HG02759 (cell line): ENCODE results near the gene CFAP65.
A peak's percentile ranks its signal among the peaks of the same experiment; 100 is the strongest.

ENCODE experiments used
- ATAC-seq: cut with Tn5 transposase; IDR thresholded peaks from one replicate; pipeline ENCODE4 v1.9.1; 2021; ENCODE audit warnings: mild to moderate bottlenecking, moderate library complexity; ENCODE audit not compliant: unreplicated experiment

CFAP65 gene

GRCh38 chr2:219060821-219061791 lies 19.8 kb upstream of the CFAP65 start, which contains the start of gene IHH:
TSS of gene IHH (minus strand) at chr2:219060921. CDS start at chr2:219060467, 454 bp downstream.
- ATAC-seq = no peak

- ATAC-seq = no peak
Observed at GRCh38 chr2:219059725-219060682, 18.7 kb upstream of the CFAP65 start.

- ATAC-seq = no peak
Observed at GRCh38 chr2:219059375-219059724, 18.0 kb upstream of the CFAP65 start.

- ATAC-seq = no peak
Observed at GRCh38 chr2:219058541-219059374, 17.4 kb upstream of the CFAP65 start.

- peak; percentile 96 for ATAC-seq
Observed at GRCh38 chr2:219057709-219058540, 16.6 kb upstream of the CFAP65 start.

GRCh38 chr2:219056896-219057708 lies 15.8 kb upstream of the CFAP65 start:
- no peak for ATAC-seq

GRCh38 chr2:219056176-219056895 lies 15.0 kb upstream of the CFAP65 start:
- ATAC-seq = no peak

- no peak for ATAC-seq
Observed at GRCh38 chr2:219054956-219055903, 13.9 kb upstream of the CFAP65 start.

- no peak for ATAC-seq
Observed at GRCh38 chr2:219049282-219049681, 8.0 kb upstream of the CFAP65 start.

GRCh38 chr2:219045937-219046550 lies 4.7 kb upstream of the CFAP65 start:
- ATAC-seq = no peak

- ATAC-seq = no peak
Observed at GRCh38 chr2:219042750-219043149, 1.4 kb upstream of the CFAP65 start.

- no peak for ATAC-seq
Observed at GRCh38 chr2:219042157-219042556, 841 bp upstream of the CFAP65 start.

- ATAC-seq = no peak
Observed at GRCh38 chr2:219038600-219038999, 2.7 kb downstream of the CFAP65 start.

GRCh38 chr2:219037783-219038499 lies 3.4 kb downstream of the CFAP65 start:
- ATAC-seq = no peak

- no peak for ATAC-seq
Observed at GRCh38 chr2:219035942-219036341, 5.4 kb downstream of the CFAP65 start.

- no peak for ATAC-seq
Observed at GRCh38 chr2:219034823-219035222, 6.5 kb downstream of the CFAP65 start.
